BJ (cell line): ENCODE measurements around the gene SLC6A17. TPM values are rescaled to one million over a fixed set of nuclear protein-coding genes. Genes with fewer than 3 reads are reported as not detected.

Experiments used
- CTCF ChIA-PET: fragments of 350-600 bp; formaldehyde crosslinking; extraction: SDS; loops from one replicate; lab custom pipeline; 2021; ENCODE audit warnings: antibody characterized with exemption, inconsistent platforms; lab: Yijun Ruan, JAX
- POLR2A ChIA-PET: fragments of 300-600 bp; sonication (Branson Sonifier 250); formaldehyde crosslinking; extraction: SDS; loops from one replicate; lab custom pipeline; 2021; ENCODE audit warnings: antibody characterized with exemption; lab: Charles Lee
- DNase-seq: peaks from one replicate; pipeline ENCODE4 v3.0.0-alpha.2; 2011; ENCODE audit warnings: low read depth
- H3K27me3 ChIP-seq: 2 replicates; pipeline ENCODE4 v1.6.0; 2011; ENCODE audit warnings: low read length; ENCODE audit not compliant: control insufficient read depth, insufficient read depth
- H3K36me3 ChIP-seq: 2 replicates; pipeline ENCODE4 v1.5.1; 2011; ENCODE audit warnings: low read length; ENCODE audit not compliant: control insufficient read depth, insufficient read depth
- H3K4me3 ChIP-seq: 2 replicates; pipeline ENCODE4 v1.5.1; 2011; ENCODE audit warnings: low read depth, mild to moderate bottlenecking, control low read depth, low read length
- polyA plus RNA-seq: library from polyadenylated mRNA; depleted of rRNA; stranded (reverse); fragments of >200 nt; gene quantifications from 2 replicates; pipeline ENCODE4 v1.2.3, GENCODE V29; 2011
- TF ChIP-seq, protein P1 (sequence below): IDR thresholded peaks from 2 replicates; pipeline ENCODE4 v1.5.1; 2011; ENCODE audit warnings: low read depth, mild to moderate bottlenecking, control low read depth, inconsistent platforms, low read length, moderate library complexity; ENCODE audit not compliant: insufficient read depth

The SLC6A17 gene
- polyA plus RNA-seq, 1 experiment: 1.6 TPM

DNA sequence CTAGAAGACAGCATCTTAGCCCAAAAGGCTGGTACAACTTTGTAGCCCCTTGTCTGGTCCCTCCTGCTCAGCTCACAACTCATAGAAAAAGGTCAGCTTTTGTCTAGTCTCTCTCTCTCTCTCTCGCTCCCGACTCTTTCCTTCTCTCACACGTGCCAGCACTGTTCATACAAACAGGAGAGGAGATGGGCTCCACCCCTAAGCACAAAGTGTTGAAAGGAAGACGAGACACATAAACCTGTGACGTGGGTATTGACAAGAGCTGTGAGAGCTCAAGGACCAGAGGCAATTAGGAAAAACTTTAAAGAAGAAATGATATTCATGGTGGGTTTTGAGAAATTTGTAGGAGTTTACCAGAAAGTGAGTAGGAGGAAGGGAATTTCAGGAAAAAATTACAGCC lies 36.3 kb downstream of the SLC6A17 start:
- ChIA-PET CTCF (interaction anchor here (1.1 to 5.8 kb wide), 3 partner anchors 10 to 70 kb away, joined by 3 to 52 read pairs (median 3); no protein-coding TSS in a partner anchor), POLR2A (no interaction called here)
- DNase-seq: no peak

DNA sequence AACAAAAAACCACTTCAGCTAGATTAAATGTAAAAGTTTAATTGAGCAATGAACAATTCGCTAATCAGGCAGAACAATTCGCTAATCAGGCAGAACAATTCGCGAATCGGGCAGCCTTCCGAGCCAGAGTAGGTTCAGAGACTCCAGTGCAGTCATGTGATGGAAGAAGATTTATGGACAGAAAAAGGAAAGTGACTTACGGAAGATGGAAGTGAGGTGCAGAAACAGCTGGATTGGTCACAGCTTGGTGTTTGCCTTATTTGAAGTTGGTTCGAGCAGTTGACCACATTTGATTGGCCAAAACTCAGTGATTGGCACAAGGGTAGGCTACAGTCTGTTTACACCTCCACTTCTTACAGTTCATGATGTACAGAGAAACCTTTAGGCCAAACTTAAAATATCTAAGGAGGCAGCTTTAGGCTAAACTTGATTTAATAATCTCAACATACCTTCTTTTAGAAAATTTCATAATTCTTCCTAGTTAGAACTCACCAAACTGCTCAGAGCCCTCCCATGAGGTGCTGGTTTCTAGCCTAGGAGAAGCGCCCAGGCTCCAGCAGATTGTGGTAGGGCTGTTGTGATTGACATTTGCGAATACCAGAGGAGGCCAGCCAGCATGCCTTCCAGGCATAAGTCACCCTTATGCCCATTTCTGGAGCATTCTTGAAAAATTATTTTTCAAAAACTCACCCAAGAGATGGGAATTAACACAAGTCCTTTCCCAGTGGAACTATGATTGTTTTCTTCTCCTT lies 37.0 kb downstream of the SLC6A17 start:
- DNase-seq: no peak
- Histone ChIP-seq H3K27me3 (no peaks in the 10 kb centered on the region), H3K4me3 (no peak overlapping the region), H3K36me3 (no peaks in the 10 kb centered on the region)
- CTCF ChIA-PET: interaction anchor here (0.6 to 5.8 kb wide), 6 partner anchors 9 to 133 kb away, joined by 3 to 52 read pairs (median 5); no protein-coding TSS in a partner anchor
- TF ChIP-seq, protein P1, sequence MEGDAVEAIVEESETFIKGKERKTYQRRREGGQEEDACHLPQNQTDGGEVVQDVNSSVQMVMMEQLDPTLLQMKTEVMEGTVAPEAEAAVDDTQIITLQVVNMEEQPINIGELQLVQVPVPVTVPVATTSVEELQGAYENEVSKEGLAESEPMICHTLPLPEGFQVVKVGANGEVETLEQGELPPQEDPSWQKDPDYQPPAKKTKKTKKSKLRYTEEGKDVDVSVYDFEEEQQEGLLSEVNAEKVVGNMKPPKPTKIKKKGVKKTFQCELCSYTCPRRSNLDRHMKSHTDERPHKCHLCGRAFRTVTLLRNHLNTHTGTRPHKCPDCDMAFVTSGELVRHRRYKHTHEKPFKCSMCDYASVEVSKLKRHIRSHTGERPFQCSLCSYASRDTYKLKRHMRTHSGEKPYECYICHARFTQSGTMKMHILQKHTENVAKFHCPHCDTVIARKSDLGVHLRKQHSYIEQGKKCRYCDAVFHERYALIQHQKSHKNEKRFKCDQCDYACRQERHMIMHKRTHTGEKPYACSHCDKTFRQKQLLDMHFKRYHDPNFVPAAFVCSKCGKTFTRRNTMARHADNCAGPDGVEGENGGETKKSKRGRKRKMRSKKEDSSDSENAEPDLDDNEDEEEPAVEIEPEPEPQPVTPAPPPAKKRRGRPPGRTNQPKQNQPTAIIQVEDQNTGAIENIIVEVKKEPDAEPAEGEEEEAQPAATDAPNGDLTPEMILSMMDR: no peak
- POLR2A ChIA-PET: no interaction called here

More for the DNA sequence above, 36.3 kb downstream of the SLC6A17 start:
- Histone ChIP-seq H3K4me3 (no peak overlapping the region), H3K36me3 (no peaks in the 10 kb centered on the region), H3K27me3 (no peaks in the 10 kb centered on the region)
- TF ChIP-seq, protein P1: no peak

DNA sequence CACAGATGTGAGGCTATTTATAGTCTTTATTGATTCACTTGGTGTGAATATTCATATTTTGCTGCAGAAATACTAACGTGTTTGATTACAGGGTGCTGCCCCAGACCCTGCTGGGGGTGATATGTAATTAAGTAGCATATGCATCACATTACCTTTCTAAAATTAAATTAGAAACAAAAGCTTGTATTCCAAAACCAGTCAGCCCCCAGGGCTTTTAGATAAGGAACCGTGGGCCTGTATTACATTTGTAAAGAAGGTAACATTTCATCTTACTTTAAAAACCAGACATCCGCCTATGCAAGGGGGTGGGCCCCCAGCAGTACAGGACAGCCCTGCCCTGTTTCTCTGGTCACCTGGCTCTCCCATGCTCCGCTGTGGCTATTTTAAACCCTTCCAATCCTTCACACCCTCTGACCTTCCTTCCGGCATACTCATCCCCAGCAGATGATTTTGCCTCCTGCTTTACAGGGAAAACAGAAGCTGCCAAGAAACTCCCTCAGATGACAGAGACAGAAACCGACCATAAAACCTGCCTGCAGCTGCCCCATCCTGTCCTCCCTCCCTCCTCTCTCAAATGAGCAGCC lies 37.8 kb downstream of the SLC6A17 start:
- CTCF ChIA-PET: interaction anchor here (0.6 to 5.8 kb wide), 7 partner anchors 8 to 134 kb away, joined by 3 to 52 read pairs (median 5); no protein-coding TSS in a partner anchor
- Histone ChIP-seq H3K36me3 (no peaks in the 10 kb centered on the region), H3K4me3 (no peak overlapping the region), H3K27me3 (no peaks in the 10 kb centered on the region)
- POLR2A ChIA-PET: no interaction called here
- DNase-seq: peak; percentile 58
- TF ChIP-seq, protein P1: no peak

DNA sequence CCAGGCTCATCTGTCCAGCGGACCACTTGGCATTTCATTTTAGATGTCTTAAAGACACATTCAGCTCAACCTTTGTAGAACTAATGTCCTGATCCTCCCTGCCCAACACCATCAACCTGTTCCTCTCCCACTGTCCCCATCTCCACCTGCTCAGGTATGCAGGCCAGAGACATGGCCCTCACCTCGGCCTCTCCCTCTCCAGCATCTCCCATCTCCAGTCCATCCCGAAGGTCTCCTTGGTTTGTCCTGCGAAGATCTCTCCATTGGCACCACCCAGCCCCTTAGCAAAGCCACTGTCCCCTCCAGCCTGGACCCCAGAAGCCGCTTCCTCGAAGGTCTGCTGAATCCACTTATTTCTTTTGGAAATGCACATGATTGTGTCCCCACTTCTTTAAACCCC lies 38.9 kb downstream of the SLC6A17 start:
- CTCF ChIA-PET: interaction anchor here (1.1 to 1.8 kb wide), 3 partner anchors 9 to 124 kb away, joined by 4 to 8 read pairs (median 5); no protein-coding TSS in a partner anchor
- no peak for DNase-seq
- Histone ChIP-seq H3K4me3 (no peak overlapping the region), H3K36me3 (no peaks in the 10 kb centered on the region), H3K27me3 (no peaks in the 10 kb centered on the region)
- TF ChIP-seq, protein P1: no peak
- POLR2A ChIA-PET: no interaction called here

DNA sequence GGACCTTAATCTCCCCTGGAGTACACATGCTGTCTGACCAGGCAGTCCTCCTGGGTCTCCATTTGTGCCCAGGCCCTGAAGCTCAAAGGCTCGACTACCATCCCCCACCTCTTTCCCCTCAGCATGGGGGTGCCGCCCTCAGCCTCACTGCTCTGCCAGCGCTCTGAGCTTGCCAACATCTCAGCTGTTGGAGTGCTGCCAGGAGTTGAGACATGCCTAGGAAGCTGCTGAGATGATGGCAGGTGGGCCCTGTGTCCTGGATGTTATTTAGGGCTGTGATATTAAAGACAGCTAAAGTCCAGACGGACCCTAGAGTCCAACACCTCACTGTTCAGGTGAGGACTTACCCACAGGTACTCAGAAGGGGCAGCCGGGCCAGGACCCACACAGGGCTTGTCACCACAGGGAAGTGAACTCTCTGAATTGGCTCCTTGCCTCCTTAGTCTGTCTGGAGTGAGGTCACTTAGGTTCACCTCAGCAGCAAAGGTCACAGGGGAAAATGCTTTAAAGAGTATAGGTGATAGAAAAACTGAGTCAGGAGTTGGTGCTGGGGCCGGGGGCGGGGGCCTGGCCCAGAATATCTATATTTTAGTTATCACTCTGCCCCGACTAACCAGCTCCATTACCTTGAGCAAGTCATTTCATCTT lies 40.1 kb downstream of the SLC6A17 start:
- DNase-seq: no peak
- Histone ChIP-seq H3K27me3 (no peaks in the 10 kb centered on the region), H3K36me3 (no peaks in the 10 kb centered on the region), H3K4me3 (no peak overlapping the region)
- CTCF ChIA-PET: interaction anchor here (0.9 to 1.9 kb wide), 7 partner anchors 13 to 305 kb away, joined by 3 to 17 read pairs (median 4); no protein-coding TSS in a partner anchor
- TF ChIP-seq, protein P1: no peak
- POLR2A ChIA-PET: no interaction called here
